Measurements from ENCODE around the gene RSPRY1.
"Not testable (repeated sequence)": the region's sequence is repeated elsewhere in the genome, so short reads cannot be mapped to it uniquely, and the experiment has no call there.

RSPRY1 gene

DNA sequence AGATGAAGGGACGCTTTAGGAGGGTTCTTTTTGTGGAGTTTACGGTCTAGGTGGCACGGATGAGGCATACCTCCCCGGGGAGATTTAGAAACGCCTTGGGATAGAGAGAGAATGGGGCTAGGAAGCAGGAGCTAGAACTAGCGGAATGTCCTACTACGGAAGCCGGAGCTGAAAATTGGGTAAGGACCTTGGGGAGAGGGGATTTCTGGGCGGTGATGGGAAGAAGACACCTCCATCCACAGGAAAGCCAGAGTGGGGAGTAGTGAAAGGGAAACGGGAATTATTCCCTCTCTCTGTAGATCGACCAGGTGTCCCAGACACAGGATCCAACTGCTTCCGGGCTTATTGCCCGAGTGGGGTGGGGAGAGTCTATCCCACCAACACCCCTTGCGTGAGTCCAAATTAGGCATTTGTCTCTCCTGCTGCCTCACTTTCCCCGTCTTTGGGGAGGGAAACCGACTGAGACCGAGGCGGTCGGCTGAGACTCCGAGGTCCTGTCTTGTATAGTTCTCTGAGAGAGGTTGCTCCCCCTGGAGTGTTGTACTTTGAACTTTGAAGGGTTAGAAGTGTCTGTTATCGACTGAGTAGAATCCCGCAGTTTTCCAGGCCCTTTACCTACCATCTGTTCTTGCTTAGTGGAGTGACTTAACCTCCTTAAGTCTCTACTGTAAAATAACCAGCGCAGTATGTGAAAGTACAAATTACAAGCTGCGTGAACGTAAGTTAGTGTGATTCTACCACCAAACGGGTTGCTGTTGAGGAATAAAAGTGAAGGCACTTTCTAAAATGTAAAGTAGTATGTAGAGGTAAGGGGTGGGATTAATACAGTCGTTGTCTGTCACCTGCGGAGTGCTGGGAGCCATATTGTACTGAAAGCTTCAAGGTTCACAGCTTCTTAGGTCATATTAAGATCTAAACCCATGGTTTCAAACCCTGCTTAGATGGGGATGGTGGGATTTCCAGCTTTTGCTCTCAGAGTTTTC lies 1.0 kb downstream of the RSPRY1 start:
- FAIRE-seq (no peak), DNase-seq (ENCODE audit: insufficient read length, low spot score) (no peak)
- TF ChIP-seq, protein P1, sequence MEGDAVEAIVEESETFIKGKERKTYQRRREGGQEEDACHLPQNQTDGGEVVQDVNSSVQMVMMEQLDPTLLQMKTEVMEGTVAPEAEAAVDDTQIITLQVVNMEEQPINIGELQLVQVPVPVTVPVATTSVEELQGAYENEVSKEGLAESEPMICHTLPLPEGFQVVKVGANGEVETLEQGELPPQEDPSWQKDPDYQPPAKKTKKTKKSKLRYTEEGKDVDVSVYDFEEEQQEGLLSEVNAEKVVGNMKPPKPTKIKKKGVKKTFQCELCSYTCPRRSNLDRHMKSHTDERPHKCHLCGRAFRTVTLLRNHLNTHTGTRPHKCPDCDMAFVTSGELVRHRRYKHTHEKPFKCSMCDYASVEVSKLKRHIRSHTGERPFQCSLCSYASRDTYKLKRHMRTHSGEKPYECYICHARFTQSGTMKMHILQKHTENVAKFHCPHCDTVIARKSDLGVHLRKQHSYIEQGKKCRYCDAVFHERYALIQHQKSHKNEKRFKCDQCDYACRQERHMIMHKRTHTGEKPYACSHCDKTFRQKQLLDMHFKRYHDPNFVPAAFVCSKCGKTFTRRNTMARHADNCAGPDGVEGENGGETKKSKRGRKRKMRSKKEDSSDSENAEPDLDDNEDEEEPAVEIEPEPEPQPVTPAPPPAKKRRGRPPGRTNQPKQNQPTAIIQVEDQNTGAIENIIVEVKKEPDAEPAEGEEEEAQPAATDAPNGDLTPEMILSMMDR (IDR thresholded peaks at IDR 0.05; ENCODE audit: insufficient read depth, missing control alignments), result no peak

DNA sequence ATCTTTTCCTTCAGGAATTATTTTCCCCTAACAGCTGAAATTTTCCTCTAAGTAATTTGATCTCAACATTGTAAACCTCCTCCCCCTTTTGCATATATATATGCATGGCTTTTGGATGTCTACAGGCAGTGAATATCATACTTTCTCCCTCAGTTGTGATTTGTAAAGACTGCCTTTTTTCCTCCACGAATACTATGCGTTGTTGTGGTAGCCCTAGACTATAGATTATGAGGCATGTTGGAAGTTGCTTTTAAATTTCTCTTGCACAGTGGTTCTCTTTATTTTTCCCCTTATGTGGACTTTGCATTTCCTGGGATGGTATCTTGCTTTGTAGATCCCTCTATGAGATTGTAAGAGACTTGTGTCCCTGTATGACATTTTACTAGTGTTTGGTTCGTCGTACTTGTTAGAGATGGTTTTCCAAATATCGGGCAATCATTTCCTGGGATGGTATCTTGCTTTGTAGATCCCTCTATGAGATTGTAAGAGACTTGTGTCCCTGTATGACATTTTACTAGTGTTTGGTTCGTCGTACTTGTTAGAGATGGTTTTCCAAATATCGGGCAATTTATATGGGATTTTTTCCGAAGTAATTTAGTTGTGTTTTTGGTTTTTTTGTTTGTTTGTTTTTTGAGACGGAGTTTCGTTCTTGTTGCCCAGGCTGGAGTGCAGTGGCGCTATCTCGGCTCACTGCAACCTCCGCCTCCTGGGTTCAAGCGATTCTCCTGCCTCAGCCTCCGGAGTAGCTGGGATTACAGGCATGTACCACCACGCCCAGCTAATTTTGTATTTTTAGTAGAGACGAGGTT lies 2.0 kb downstream of the RSPRY1 start:
- FAIRE-seq; DNase-seq (ENCODE audit: insufficient read length, low spot score): not testable (repeated sequence)

DNA sequence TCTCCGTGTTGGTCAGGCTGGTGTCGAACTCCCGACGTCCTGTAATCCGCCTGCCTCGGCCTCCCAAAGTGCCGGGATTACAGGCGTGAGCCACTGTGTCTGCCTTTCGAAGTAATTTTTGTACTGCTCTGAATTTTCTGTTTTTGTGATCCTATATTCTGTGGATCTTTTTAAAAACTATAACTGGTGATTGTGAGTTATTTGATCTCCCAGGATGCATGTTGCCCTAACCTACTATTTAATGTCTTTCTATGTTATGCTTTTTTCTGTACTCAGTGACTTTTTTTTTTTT lies 2.5 kb downstream of the RSPRY1 start:
- FAIRE-seq (no peak), DNase-seq (ENCODE audit: insufficient read length, low spot score) (no peak)
- TF ChIP-seq, protein P1 (IDR thresholded peaks at IDR 0.05; ENCODE audit: insufficient read depth, missing control alignments), result no peak

DNA sequence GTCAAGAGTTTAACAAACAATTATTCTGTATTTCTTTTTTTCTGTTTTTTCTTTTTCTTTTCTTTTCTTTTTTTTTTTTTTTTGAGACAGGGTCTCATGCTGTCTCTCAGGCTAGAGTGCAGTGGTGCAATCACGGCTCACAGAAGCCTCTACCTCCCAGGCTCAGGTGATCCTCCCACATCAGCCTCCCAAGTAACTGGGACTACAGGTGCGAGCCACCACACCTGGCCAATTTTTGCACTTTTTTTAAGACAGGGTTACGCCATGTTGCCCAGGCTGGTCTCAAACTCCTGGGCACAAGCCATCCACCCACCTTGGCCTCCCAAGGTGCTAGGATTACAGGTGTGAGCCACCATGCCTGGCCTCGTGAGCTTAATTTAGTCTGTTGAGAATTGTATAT lies 3.4 kb downstream of the RSPRY1 start:
- not testable (repeated sequence) for DNase-seq (ENCODE audit: insufficient read length, low spot score); FAIRE-seq

DNA sequence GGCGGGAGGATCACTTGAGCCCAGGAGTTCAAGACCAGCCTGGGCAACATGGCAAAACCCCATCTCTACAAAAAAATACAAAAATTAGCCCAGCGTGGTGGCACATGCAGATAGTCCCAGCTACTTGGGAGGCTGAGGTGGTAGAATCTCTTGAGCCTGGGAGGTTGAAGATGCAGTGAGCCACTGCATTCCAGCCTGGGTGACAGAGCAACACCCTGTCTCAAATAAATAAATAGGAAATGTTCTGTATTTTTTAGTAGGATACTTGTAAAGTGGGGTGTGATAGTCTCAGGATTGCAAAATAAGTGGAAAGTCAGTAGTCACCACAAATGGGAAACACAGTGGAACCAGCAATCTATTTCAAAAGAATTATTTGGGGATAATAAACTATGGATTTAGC lies 4.0 kb downstream of the RSPRY1 start:
- FAIRE-seq, result no peak
- TF ChIP-seq, protein P1 (IDR thresholded peaks at IDR 0.05; ENCODE audit: insufficient read depth, missing control alignments), result no peak
- DNase-seq (ENCODE audit: insufficient read length, low spot score), result no peak

DNA sequence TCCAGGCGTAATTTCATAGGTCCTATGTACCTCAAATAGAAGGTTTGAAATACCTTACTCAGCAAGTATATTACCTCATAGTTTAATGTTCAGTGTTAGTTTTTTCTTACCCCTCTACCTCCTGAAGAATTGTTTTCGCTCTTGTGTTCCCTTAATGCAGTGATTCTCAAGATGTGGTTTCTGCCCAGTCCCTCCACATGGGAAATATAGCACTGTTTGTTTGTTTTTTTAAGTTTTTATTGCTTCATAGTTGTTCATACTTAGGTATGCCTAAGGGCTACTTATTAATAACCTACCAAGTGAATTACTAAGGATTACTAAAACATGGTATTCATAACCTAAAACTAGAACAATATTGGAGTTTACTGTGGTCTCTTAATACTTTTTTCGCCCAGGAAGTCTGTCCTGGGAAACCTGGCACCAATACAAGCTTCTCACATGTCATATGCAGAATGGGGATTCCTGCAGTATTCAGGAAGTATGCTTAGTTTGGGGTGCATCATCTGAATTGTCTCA lies 5.0 kb downstream of the RSPRY1 start:
- FAIRE-seq (no peak), DNase-seq (ENCODE audit: insufficient read length, low spot score) (no peak)
- TF ChIP-seq, protein P1 (IDR thresholded peaks at IDR 0.05; ENCODE audit: insufficient read depth, missing control alignments), result no peak

DNA sequence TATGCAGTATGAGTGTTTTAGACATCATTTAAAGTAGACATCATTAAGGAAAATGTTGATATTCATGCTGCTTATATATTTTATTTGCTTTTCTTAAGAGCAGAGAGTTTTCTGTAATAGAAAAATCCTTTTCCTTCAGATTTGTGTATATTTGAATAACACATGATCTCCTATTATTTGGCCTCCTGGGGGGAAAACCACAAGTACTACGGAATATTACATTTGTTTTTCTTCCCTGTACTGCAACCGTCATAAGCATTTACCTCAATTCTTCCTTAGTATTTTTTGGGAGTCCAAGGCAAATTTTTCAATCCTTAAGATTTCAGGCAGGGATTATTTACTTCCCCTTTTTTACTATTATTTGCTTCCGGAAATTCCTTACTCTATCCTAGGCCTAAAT lies 6.0 kb downstream of the RSPRY1 start:
- DNase-seq (ENCODE audit: insufficient read length, low spot score) (no peak), FAIRE-seq (no peak)
- TF ChIP-seq, protein P1 (IDR thresholded peaks at IDR 0.05; ENCODE audit: insufficient read depth, missing control alignments), result no peak

All from D721Med (cell line).